Measurements from ENCODE around the gene SMPX. TPM values are rescaled to one million over a fixed set of nuclear protein-coding genes. Genes with fewer than 3 reads are reported as not detected.

SMPX gene
- total RNA-seq, 1 donor from 2014 or later = not detected

GRCh38 chrX:21749924-21750323 lies 8.0 kb downstream of the SMPX start:
- no peaks in the 10 kb centered on the region for H3K27me3 ChIP-seq (ENCODE audit: control insufficient read depth, insufficient read depth, low read length)
- peak; percentile 72 for FAIRE-seq
- no peak for DNase-seq (ENCODE audit: low read depth)
- no peaks in the 10 kb centered on the region for H3K36me3 ChIP-seq (ENCODE audit: control insufficient read depth, insufficient read depth, low read length)
- H3K4me3 ChIP-seq (ENCODE audit: low read depth, low read length) = no peak overlapping the region
- TF ChIP-seq CTCF (IDR thresholded peaks at IDR 0.05; ENCODE audit: insufficient read depth, low read length, severe bottlenecking) = no peak

- H3K36me3 ChIP-seq (ENCODE audit: control insufficient read depth, insufficient read depth, low read length) = no peaks in the 10 kb centered on the region
- FAIRE-seq (no peak), DNase-seq (ENCODE audit: low read depth) (no peak)
- no peaks in the 10 kb centered on the region for H3K27me3 ChIP-seq (ENCODE audit: control insufficient read depth, insufficient read depth, low read length)
- TF ChIP-seq CTCF (IDR thresholded peaks at IDR 0.05; ENCODE audit: insufficient read depth, low read length, severe bottlenecking) = no peak
- H3K4me3 ChIP-seq (ENCODE audit: low read depth, low read length) = no peak overlapping the region
Measured at GRCh38 chrX:21748235-21748634, 9.7 kb downstream of the SMPX start.

- DNase-seq (ENCODE audit: low read depth) (no peak), FAIRE-seq (no peak)
- H3K4me3 ChIP-seq (ENCODE audit: low read depth, low read length) = no peak overlapping the region
- TF ChIP-seq CTCF (IDR thresholded peaks at IDR 0.05; ENCODE audit: insufficient read depth, low read length, severe bottlenecking) = no peak
- no peaks in the 10 kb centered on the region for H3K36me3 ChIP-seq (ENCODE audit: control insufficient read depth, insufficient read depth, low read length)
- H3K27me3 ChIP-seq (ENCODE audit: control insufficient read depth, insufficient read depth, low read length) = no peaks in the 10 kb centered on the region
Measured at GRCh38 chrX:21747558-21747957, 10.4 kb downstream of the SMPX start.

GRCh38 chrX:21745756-21746155 lies 12.2 kb downstream of the SMPX start:
- Histone ChIP-seq H3K36me3 (ENCODE audit: control insufficient read depth, insufficient read depth, low read length) (no peaks in the 10 kb centered on the region), H3K4me3 (ENCODE audit: low read depth, low read length) (no peak overlapping the region), H3K27me3 (ENCODE audit: control insufficient read depth, insufficient read depth, low read length) (no peaks in the 10 kb centered on the region)
- TF ChIP-seq CTCF (IDR thresholded peaks at IDR 0.05; ENCODE audit: insufficient read depth, low read length, severe bottlenecking) = peak; percentile 52
- no peak for DNase-seq (ENCODE audit: low read depth)
- no peak for FAIRE-seq

GRCh38 chrX:21744721-21745120 lies 13.2 kb downstream of the SMPX start:
- DNase-seq (ENCODE audit: low read depth) = no peak
- H3K36me3 ChIP-seq (ENCODE audit: control insufficient read depth, insufficient read depth, low read length) = no peaks in the 10 kb centered on the region
- FAIRE-seq = no peak
- no peak for TF ChIP-seq CTCF (IDR thresholded peaks at IDR 0.05; ENCODE audit: insufficient read depth, low read length, severe bottlenecking)
- no peaks in the 10 kb centered on the region for H3K27me3 ChIP-seq (ENCODE audit: control insufficient read depth, insufficient read depth, low read length)
- H3K4me3 ChIP-seq (ENCODE audit: low read depth, low read length) = no peak overlapping the region

- H3K4me3 ChIP-seq (ENCODE audit: low read depth, low read length) = no peak overlapping the region
- no peaks in the 10 kb centered on the region for H3K36me3 ChIP-seq (ENCODE audit: control insufficient read depth, insufficient read depth, low read length)
- no peak for DNase-seq (ENCODE audit: low read depth)
- TF ChIP-seq CTCF (IDR thresholded peaks at IDR 0.05; ENCODE audit: insufficient read depth, low read length, severe bottlenecking) = no peak
- no peak for FAIRE-seq
- H3K27me3 ChIP-seq (ENCODE audit: control insufficient read depth, insufficient read depth, low read length) = no peaks in the 10 kb centered on the region
Measured at GRCh38 chrX:21744060-21744459, 13.9 kb downstream of the SMPX start.

Measured in bronchial epithelial cell (primary cell).